Activated naive CD4-positive, alpha-beta T cell treated with anti-CD3 and anti-CD28 coated beads, Interleukin-2, amount 10 ng/mL, durations not matched to agents 7 days and 5 days (primary cell): ENCODE results near the gene TCEANC.
"Not testable (repeated sequence)": the region's sequence is repeated elsewhere in the genome, so short reads cannot be mapped to it uniquely, and the experiment has no call there.

Experiments
- CTCF ChIA-PET: fragments of 350-600 bp; sonication (Branson Sonifier 250); formaldehyde crosslinking; loops from one replicate; lab custom pipeline; 2021; ENCODE audit warnings: antibody characterized with exemption; lab: Charles Lee
- DNase-seq: peaks from one replicate; pipeline ENCODE4 v3.0.0-alpha.2; 2020
- H3K27ac Mint-ChIP-seq: one replicate; pipeline ENCODE4 v1.8.0; 2021; ENCODE audit warnings: mild to moderate bottlenecking, moderate library complexity, mixed read lengths
- H3K27me3 Mint-ChIP-seq: one replicate; pipeline ENCODE4 v1.8.0; 2021; ENCODE audit warnings: mild to moderate bottlenecking, mixed read lengths
- H3K36me3 Mint-ChIP-seq: one replicate; pipeline ENCODE4 v1.8.0; 2021; ENCODE audit warnings: mixed read lengths
- H3K4me1 Mint-ChIP-seq: one replicate; pipeline ENCODE4 v1.8.0; 2021; ENCODE audit warnings: mixed read lengths
- H3K4me3 Mint-ChIP-seq: one replicate; pipeline ENCODE4 v1.8.0; 2021; ENCODE audit warnings: mild to moderate bottlenecking, moderate library complexity, mixed read lengths
- H3K9me3 Mint-ChIP-seq: one replicate; pipeline ENCODE4 v1.8.0; 2021; ENCODE audit warnings: mixed read lengths

The TCEANC gene, protein sequence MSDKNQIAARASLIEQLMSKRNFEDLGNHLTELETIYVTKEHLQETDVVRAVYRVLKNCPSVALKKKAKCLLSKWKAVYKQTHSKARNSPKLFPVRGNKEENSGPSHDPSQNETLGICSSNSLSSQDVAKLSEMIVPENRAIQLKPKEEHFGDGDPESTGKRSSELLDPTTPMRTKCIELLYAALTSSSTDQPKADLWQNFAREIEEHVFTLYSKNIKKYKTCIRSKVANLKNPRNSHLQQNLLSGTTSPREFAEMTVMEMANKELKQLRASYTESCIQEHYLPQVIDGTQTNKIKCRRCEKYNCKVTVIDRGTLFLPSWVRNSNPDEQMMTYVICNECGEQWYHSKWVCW

DNA sequence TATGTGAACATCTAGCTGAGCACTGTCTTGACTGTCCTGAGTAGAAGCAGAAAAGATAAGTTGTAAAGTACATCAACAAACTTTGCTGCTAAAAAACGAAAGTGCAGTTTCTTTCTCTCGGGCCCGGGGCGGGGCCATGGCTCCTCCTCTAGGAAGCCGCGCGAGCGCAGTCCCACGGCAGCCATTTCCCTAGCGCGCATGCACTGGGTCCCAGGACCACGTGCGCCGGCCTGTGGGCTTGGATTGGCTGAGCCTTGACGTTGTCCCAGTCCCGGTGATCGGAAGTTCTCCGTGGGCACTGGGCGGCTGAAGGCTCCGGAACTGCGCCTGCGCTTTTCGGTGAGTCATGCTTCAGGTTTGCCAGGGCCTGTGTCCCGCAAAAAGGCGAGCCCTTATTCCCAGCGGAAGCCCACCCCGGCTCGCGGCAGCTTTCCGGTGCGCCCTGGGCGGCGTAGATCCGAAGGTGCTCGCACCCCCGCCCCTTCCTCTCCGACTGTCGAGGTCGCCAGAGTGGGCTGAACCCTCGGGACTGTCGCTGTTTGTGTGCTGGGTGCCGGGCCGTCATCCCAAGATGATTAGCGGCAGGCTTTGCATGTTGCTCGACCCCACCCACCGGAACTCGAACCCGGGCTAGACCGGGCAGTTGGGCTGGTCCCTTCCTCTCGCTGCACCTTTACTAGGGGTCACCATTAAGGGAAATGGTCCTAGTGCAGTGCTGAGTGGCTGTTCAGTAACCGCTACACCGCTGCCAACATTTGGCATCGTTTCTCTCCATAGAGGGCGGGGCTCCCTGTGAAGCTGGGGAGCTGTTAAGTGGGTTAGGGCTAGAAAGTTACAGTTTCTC, at the start of gene TCEANC:
TCEANC (plus strand) TSS at position 292 of the 844 bp plus-strand sequence. CDS start 9,368 bp downstream, outside the sequence.
- H3K36me3 Mint-ChIP-seq: peaks cover 13% of the 10 kb centered on the region
- peak within 1 kb of the TSS; percentile 99 for H3K27ac Mint-ChIP-seq
- H3K9me3 Mint-ChIP-seq: no peaks in the 10 kb centered on the region
- H3K4me1 Mint-ChIP-seq: peaks cover 24% of the 10 kb centered on the region
- H3K27me3 Mint-ChIP-seq: no peaks in the 10 kb centered on the region
- H3K4me3 Mint-ChIP-seq: peak within 1 kb of the TSS; percentile 83
- peak; percentile 95 for DNase-seq
- CTCF ChIA-PET: no interaction called here

DNA sequence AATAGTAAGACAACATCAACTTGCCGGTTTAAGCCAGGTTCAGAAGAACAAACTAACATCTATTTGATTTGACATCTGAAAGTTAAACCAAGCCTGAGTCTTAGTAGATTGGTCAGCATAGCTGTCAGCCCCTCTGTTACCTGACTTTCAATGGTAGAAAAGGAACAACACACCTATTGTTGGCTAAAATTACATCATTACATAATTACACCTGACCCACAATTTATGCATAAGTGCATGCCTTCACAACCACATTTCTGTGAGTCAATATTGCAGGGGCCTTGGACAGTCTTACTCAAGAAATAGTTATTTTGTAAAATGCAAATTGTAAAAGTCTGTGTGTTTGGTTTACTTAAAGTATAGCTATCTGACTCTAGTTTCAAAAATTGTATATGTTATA, 47.3 kb upstream of the TCEANC start:
- CTCF ChIA-PET: no interaction called here
- peaks cover 6% of the 10 kb centered on the region for H3K27me3 Mint-ChIP-seq

GRCh38 chrX:13607331-13607995, 45.5 kb upstream of the TCEANC start:
- no peaks in the 10 kb centered on the region for H3K4me1 Mint-ChIP-seq

More for the DNA sequence above, 47.3 kb upstream of the TCEANC start:
- Mint-ChIP-seq H3K27ac (no peak overlapping the region), H3K36me3 (no peaks in the 10 kb centered on the region), H3K9me3 (no peaks in the 10 kb centered on the region), H3K4me3 (no peak overlapping the region), H3K4me1 (no peaks in the 10 kb centered on the region)
- no peak for DNase-seq

GRCh38 chrX:13607996-13608365, 45.0 kb upstream of the TCEANC start:
- H3K9me3 Mint-ChIP-seq: no peaks in the 10 kb centered on the region
- H3K36me3 Mint-ChIP-seq: no peaks in the 10 kb centered on the region
- H3K27ac Mint-ChIP-seq: no peak overlapping the region
- no peaks in the 10 kb centered on the region for H3K27me3 Mint-ChIP-seq
- CTCF ChIA-PET: no interaction called here
- no peak overlapping the region for H3K4me3 Mint-ChIP-seq
- no peak for DNase-seq
- H3K4me1 Mint-ChIP-seq: no peaks in the 10 kb centered on the region

More at GRCh38 chrX:13607331-13607995, 45.5 kb upstream of the TCEANC start:
- H3K27ac Mint-ChIP-seq: no peak overlapping the region
- H3K27me3 Mint-ChIP-seq: peaks cover 5% of the 10 kb centered on the region
- no peaks in the 10 kb centered on the region for H3K36me3 Mint-ChIP-seq
- CTCF ChIA-PET: no interaction called here
- no peak for DNase-seq
- H3K9me3 Mint-ChIP-seq: no peaks in the 10 kb centered on the region
- no peak overlapping the region for H3K4me3 Mint-ChIP-seq

DNA sequence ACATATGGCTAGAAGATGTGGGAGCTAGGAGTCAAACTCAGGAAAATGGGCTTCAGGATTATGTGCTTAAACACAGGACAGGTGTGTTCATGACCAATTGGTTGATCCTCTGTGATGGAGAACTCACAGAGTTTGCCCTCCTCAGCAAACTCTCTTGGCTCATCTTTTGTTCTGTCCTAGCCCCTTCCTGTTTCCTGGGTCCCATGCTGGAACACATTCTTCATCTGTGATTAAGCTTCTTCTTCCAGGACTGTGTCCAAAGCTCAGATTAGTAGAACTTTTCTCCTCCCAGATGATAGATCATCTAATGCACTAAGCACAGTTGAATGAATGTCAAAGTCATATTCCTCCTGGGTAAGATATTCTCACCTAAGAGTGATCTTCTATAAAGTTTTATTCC, 38.8 kb upstream of the TCEANC start:
- Mint-ChIP-seq H3K4me1 (peaks cover 6% of the 10 kb centered on the region), H3K27me3 (no peaks in the 10 kb centered on the region), H3K9me3 (no peaks in the 10 kb centered on the region), H3K4me3 (no peak overlapping the region), H3K36me3 (no peaks in the 10 kb centered on the region), H3K27ac (no peak overlapping the region)
- DNase-seq: no peak
- CTCF ChIA-PET: no interaction called here

- CTCF ChIA-PET: no interaction called here
- Mint-ChIP-seq H3K9me3 (no peaks in the 10 kb centered on the region), H3K27me3 (no peaks in the 10 kb centered on the region)
Observed at GRCh38 chrX:13620207-13620606, 32.7 kb upstream of the TCEANC start.

DNA sequence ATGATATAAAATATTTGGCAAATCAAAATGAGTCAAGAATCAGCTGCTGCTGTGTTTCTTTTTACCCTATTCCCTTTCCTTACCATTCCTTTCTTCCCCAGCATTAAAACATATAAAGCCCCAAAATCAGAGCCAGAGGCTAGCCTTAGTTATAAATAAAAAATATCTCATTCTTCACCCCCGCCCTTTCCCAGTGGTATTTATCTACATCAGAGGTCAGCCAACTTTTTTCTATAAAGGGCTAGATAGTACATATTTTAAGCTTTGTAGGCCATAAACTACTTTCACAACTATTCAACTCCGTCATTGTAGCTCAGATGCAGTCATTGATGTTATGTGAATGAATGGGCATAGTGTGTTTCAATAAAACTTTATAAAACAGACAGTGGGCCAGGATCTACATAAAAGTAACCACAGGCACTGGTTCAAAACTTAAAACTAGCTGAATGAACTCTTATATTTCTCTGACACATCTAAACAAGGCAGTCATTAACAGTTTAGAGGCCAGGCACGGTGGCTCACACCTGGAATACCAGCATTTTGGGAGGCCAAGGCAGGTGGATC, 30.5 kb upstream of the TCEANC start:
- H3K27me3 Mint-ChIP-seq: no peaks in the 10 kb centered on the region
- no peak overlapping the region for H3K27ac Mint-ChIP-seq
- no peak overlapping the region for H3K4me3 Mint-ChIP-seq
- no peak for DNase-seq
- CTCF ChIA-PET: no interaction called here
- H3K9me3 Mint-ChIP-seq: no peaks in the 10 kb centered on the region
- peaks cover 5% of the 10 kb centered on the region for H3K4me1 Mint-ChIP-seq
- no peaks in the 10 kb centered on the region for H3K36me3 Mint-ChIP-seq

More at GRCh38 chrX:13620207-13620606, 32.7 kb upstream of the TCEANC start:
- H3K36me3 Mint-ChIP-seq: no peaks in the 10 kb centered on the region
- no peak for DNase-seq
- no peak overlapping the region for H3K27ac Mint-ChIP-seq
- no peak overlapping the region for H3K4me3 Mint-ChIP-seq
- peaks cover 8% of the 10 kb centered on the region for H3K4me1 Mint-ChIP-seq

GRCh38 chrX:13627306-13627705, 25.6 kb upstream of the TCEANC start:
- H3K4me3 Mint-ChIP-seq: no peak overlapping the region
- H3K9me3 Mint-ChIP-seq: no peaks in the 10 kb centered on the region
- H3K4me1 Mint-ChIP-seq: no peaks in the 10 kb centered on the region
- no peaks in the 10 kb centered on the region for H3K36me3 Mint-ChIP-seq
- DNase-seq: no peak
- H3K27me3 Mint-ChIP-seq: no peaks in the 10 kb centered on the region
- CTCF ChIA-PET: no interaction called here
- no peak overlapping the region for H3K27ac Mint-ChIP-seq

- H3K9me3 Mint-ChIP-seq: peaks cover 11% of the 10 kb centered on the region
- H3K27me3 Mint-ChIP-seq, CTCF ChIA-PET, DNase-seq, H3K27ac Mint-ChIP-seq, H3K36me3 Mint-ChIP-seq, H3K4me1 Mint-ChIP-seq, H3K4me3 Mint-ChIP-seq: not testable (repeated sequence)
Observed at GRCh38 chrX:13637224-13637623, 15.7 kb upstream of the TCEANC start.

- H3K27me3 Mint-ChIP-seq: no peaks in the 10 kb centered on the region
Observed at GRCh38 chrX:13638021-13638420, 14.9 kb upstream of the TCEANC start.

GRCh38 chrX:13638826-13639225, 14.1 kb upstream of the TCEANC start:
- CTCF ChIA-PET: no interaction called here
- H3K27me3 Mint-ChIP-seq: no peaks in the 10 kb centered on the region
- H3K4me1 Mint-ChIP-seq: no peaks in the 10 kb centered on the region
- H3K36me3 Mint-ChIP-seq: peaks cover 1% of the 10 kb centered on the region
- H3K9me3 Mint-ChIP-seq: peaks cover 11% of the 10 kb centered on the region
- no peak overlapping the region for H3K4me3 Mint-ChIP-seq
- no peak for DNase-seq
- no peak overlapping the region for H3K27ac Mint-ChIP-seq

More at GRCh38 chrX:13638021-13638420, 14.9 kb upstream of the TCEANC start:
- H3K4me1 Mint-ChIP-seq: no peaks in the 10 kb centered on the region
- H3K4me3 Mint-ChIP-seq: no peak overlapping the region
- CTCF ChIA-PET: no interaction called here
- peaks cover 11% of the 10 kb centered on the region for H3K9me3 Mint-ChIP-seq
- H3K27ac Mint-ChIP-seq: no peak overlapping the region
- no peak for DNase-seq
- peaks cover 1% of the 10 kb centered on the region for H3K36me3 Mint-ChIP-seq

DNA sequence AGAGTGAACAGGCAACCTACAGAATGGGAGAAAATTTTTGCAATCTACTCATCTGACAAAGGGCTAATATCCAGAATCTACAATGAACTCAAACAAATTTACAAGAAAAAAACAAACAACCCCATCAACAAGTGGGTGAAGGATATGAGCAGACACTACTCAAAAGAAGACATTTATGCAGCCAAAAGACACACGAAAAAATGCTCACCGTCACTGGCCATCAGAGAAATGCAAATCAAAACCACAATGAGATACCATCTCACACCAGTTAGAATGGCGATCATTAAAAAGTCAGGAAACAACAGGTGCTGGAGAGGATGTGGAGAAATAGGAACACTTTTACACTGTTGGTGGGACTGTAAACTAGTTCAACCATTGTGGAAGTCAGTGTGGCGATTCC, 11.3 kb upstream of the TCEANC start:
- DNase-seq, H3K4me1 Mint-ChIP-seq, CTCF ChIA-PET, H3K27me3 Mint-ChIP-seq, H3K36me3 Mint-ChIP-seq, H3K27ac Mint-ChIP-seq, H3K9me3 Mint-ChIP-seq, H3K4me3 Mint-ChIP-seq: not testable (repeated sequence)

DNA sequence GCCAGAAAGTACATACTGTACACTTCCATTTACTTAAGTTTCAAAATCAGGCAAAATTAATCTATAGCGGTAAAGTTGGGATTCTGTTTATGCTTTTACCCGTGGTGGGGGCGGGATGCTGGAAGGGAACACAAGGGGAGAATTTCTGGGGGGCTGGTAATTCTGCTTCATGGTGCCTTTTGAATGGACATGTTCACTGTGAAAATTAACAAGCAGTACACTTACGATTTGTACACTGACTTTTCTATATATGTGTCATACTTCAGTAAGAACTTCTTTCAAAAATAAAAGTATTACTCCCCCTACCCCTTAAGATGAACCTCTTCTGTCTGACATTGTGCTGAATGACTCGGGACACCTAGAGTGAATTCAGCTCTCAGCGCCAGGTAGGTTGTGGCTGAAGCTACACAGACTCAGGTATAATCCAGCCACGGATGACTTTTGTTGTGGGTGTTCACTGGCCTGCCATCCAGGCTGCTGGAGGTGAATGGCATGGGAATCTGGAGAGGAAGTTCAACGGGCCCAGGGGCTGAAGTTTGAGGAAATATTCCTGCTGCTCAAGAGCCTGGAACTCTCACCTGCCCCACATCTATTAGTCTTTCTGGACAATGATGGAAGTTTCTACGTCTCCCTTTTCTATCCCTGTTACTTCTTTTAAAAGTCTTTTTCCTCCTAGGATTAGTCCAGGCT, 7.3 kb upstream of the TCEANC start:
- no peak overlapping the region for H3K27ac Mint-ChIP-seq

More for the DNA sequence above, 7.3 kb upstream of the TCEANC start:
- CTCF ChIA-PET: interaction anchor here (0.7 to 3.8 kb wide), 10 partner anchors 35 to 699 kb away, joined by 3 to 75 read pairs (median 4); no protein-coding TSS in a partner anchor
- H3K4me3 Mint-ChIP-seq: no peak overlapping the region
- H3K27me3 Mint-ChIP-seq: no peaks in the 10 kb centered on the region
- DNase-seq: no peak
- H3K9me3 Mint-ChIP-seq: no peaks in the 10 kb centered on the region
- peaks cover 6% of the 10 kb centered on the region for H3K4me1 Mint-ChIP-seq
- H3K36me3 Mint-ChIP-seq: no peaks in the 10 kb centered on the region
